GM10248 (cell line): ENCODE data around the gene MYD88.
"Not testable (repeated sequence)": the region's sequence is repeated elsewhere in the genome, so short reads cannot be mapped to it uniquely, and the experiment has no call there.

ENCODE experiments used
- CTCF ChIA-PET: fragments of 300-600 bp; sonication (Branson Sonifier 250); formaldehyde crosslinking; extraction: SDS; loops from one replicate; lab custom pipeline; 2021; ENCODE audit warnings: antibody characterized with exemption; lab: Yijun Ruan, JAX
- POLR2A ChIA-PET: fragments of 350-650 bp; sonication (Branson Sonifier 250); formaldehyde crosslinking; extraction: SDS; loops from one replicate; lab custom pipeline; 2020; ENCODE audit warnings: antibody characterized with exemption; lab: Yijun Ruan, JAX
- DNase-seq: peaks from one replicate; pipeline ENCODE4 v3.0.0; 2012; ENCODE audit errors: extremely low spot score
- TF ChIP-seq, protein P1 (sequence below): IDR thresholded peaks from 2 replicates; pipeline ENCODE4 v1.5.1; 2012; ENCODE audit warnings: mild to moderate bottlenecking, low read depth; ENCODE audit errors: extremely low read depth, missing control alignments, control extremely low read depth

The MYD88 gene

GRCh38 chr3:38158472-38158871 lies 20.0 kb downstream of the MYD88 start:
- POLR2A ChIA-PET, result no interaction called here
- CTCF ChIA-PET, result interaction anchor here (0.9 to 1.8 kb wide), 6 partner anchors 9 to 53 kb away, joined by 3 to 6 read pairs (median 4); partner anchors contain the start of gene ACAA1
- TF ChIP-seq, protein P1, sequence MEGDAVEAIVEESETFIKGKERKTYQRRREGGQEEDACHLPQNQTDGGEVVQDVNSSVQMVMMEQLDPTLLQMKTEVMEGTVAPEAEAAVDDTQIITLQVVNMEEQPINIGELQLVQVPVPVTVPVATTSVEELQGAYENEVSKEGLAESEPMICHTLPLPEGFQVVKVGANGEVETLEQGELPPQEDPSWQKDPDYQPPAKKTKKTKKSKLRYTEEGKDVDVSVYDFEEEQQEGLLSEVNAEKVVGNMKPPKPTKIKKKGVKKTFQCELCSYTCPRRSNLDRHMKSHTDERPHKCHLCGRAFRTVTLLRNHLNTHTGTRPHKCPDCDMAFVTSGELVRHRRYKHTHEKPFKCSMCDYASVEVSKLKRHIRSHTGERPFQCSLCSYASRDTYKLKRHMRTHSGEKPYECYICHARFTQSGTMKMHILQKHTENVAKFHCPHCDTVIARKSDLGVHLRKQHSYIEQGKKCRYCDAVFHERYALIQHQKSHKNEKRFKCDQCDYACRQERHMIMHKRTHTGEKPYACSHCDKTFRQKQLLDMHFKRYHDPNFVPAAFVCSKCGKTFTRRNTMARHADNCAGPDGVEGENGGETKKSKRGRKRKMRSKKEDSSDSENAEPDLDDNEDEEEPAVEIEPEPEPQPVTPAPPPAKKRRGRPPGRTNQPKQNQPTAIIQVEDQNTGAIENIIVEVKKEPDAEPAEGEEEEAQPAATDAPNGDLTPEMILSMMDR, result no peak
- no peak for DNase-seq

DNA sequence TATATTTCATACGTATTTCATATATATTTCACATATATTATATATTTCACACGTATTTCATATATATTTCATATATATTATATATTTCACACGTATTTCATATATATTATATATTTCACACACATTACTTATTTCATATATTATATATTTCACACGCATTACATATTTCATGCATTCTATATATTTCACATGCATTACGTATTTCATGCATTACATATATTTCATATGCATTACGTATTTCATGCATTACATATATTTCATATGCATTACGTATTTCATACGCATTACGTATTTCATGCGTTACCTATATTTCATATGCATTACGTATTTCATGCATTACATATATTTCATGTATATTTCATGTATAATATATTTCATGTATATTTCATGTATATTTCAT lies 22.2 kb downstream of the MYD88 start:
- DNase-seq, POLR2A ChIA-PET, CTCF ChIA-PET: not testable (repeated sequence)

DNA sequence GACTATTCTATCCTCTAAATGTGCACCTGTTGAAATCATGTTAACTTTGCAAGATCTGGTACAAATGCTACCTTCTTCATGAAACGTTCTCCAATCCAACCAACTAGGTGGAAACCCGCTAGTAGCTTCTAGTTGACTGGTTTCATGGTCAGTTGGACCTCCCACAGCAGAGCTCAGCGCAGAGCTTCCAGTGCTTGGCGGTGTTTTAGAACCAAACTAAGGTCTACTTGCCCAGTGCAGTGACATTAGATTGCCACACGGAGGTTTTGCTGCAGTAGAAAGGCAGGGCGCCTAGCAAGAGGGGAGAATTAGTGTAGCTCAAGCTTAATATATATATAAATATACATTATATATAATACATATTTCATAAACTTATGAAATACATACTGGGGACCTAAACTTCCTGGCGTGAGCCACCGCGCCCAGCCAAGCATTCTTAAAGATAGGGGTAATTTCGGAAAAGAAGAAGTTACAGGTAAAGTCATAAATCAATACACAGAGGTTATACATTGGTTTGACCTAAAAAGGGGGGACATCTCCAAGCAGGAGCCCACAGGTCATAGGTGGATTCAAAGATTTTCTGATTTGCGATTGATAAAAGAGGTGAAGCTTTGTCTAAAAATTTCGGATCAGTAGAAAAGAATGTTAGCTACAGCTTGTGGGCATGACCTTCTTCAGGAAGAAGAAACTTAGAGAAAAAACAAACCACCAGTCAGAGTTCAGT lies 24.8 kb downstream of the MYD88 start:
- TF ChIP-seq, protein P1, result no peak
- CTCF ChIA-PET, result interaction anchor here (0.7 to 3.7 kb wide), 10 partner anchors 9 to 101 kb away, joined by 3 to 35 read pairs (median 3); partner anchors contain the start of gene ACAA1
- DNase-seq, result no peak
- POLR2A ChIA-PET, result no interaction called here

DNA sequence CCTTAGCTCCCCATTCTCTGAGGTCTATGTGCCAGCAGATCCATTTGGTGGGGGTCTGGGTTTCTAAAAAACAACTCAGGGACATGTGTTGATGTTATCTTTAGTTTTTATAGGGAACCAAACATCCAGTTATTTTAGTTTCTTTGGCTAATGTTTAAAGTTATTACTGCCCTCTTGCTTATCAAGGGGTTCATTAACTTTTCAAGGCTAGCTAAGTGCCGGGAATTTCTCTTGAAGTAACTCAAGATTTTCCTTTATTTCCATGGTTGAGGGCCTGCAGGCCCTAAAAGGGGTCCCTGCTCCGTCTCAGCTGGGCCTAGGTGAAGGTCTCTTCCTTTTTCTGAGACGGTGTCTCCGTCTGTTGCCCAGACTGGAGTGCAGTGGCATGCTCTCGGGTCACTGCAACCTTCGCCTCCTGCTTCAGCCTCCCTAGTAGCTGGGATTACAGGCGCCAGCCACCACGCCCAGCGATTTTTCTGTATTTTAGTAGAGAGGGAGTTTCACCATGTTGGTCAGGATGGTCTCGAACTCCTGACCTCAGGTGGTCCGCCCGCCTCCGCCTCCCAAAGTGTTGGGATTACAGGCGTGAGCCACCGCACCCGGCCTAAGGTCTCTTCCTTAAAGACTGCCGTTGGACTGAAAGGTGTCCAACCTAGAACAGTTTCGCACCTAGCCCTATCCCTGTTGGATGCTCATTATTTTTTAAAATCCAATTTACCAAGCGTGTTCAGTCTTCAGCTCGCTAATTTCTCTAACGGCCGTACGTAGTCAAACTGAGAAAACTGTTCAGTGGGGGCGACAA lies 25.6 kb downstream of the MYD88 start:
- TF ChIP-seq, protein P1, result no peak
- DNase-seq, result no peak
- POLR2A ChIA-PET, result interaction anchor here (0.5 to 1.6 kb wide), 5 partner anchors 9 to 77 kb away, joined by 3 to 15 read pairs (median 5); partner anchors contain the start of gene ACAA1
- CTCF ChIA-PET, result interaction anchor here (0.9 to 3.7 kb wide), 12 partner anchors 10 to 183 kb away, joined by 3 to 35 read pairs (median 4); partner anchors contain the start of genes ACAA1 and XYLB

DNA sequence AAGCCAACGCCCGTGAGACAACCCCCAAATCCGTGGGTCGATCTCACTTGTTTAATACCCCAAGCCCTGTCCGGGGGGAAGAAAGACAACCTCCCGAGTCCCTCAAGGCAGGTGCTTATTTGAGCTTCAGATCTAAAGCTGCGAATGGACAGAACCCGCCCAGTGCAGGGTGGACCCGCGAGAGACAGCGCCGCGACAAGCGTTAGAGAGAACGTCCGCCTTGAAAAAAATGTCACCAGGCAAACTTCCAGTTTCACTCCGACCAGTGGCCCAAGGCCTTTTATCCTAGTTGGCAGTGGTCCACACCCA lies 26.1 kb downstream of the MYD88 start:
- ChIA-PET POLR2A (interaction anchor here (0.5 to 1.6 kb wide), 5 partner anchors 9 to 76 kb away, joined by 3 to 15 read pairs (median 5); partner anchors contain the start of gene ACAA1), CTCF (interaction anchor here (1.0 to 3.7 kb wide), 8 partner anchors 10 to 182 kb away, joined by 3 to 35 read pairs (median 5); partner anchors contain the start of genes ACAA1 and XYLB)
- DNase-seq, result no peak
- TF ChIP-seq, protein P1, result no peak

- TF ChIP-seq, protein P1, result no peak
- peak; percentile 94 for DNase-seq
- ChIA-PET POLR2A (interaction anchor here (0.5 to 1.6 kb wide), 5 partner anchors 10 to 76 kb away, joined by 3 to 15 read pairs (median 5); partner anchors contain the start of gene ACAA1), CTCF (interaction anchor here (0.9 to 3.7 kb wide), 10 partner anchors 11 to 182 kb away, joined by 3 to 35 read pairs (median 5); partner anchors contain the start of genes ACAA1 and XYLB)
Observed at GRCh38 chr3:38164952-38165721, 26.7 kb downstream of the MYD88 start, which contains the start of gene OXSR1. Gene OXSR1 (plus strand): TSS chr3:38165537. CDS start chr3:38165877, 340 bp downstream.
